Thoracic aorta (tissue), 2 donors: ENCODE data around the gene OSBP2. TPM values are rescaled to one million over a fixed set of nuclear protein-coding genes. Genes with fewer than 3 reads are reported as not detected.

ENCODE experiments used
- ATAC-seq: fragments of 150-250 bp; one replicate; pipeline ENCODE4 v1.8.0; 2017; ENCODE audit warnings: low read depth; ENCODE audit not compliant: insufficient number of reproducible peaks, low FRiP score
- DNase-seq: peaks from one replicate; pipeline ENCODE4 v3.0.0-alpha.2; 2020; ENCODE audit warnings: low spot score
- H3K27ac ChIP-seq, 2 donors: fragments of 200-600 bp; sonication (generic); 1 replicate in 1 of 2; 2 replicates in 1 of 2; pipeline ENCODE4 v1.5.1; 2016; ENCODE audit warnings: mild to moderate bottlenecking in 2 of 2, moderate library complexity in 2 of 2
- H3K27me3 ChIP-seq: fragments of 200-600 bp; sonication (generic); replicated peaks from 2 replicates; pipeline ENCODE4 v1.6.0; 2016; ENCODE audit warnings: mild to moderate bottlenecking; ENCODE audit not compliant: insufficient read depth
- H3K36me3 ChIP-seq: fragments of 200-600 bp; sonication (generic); one replicate; pipeline ENCODE4 v1.5.1; 2016
- H3K4me1 ChIP-seq, 2 donors: fragments of 200-600 bp; sonication (generic); 1 replicate in 1 of 2; 2 replicates in 1 of 2; pipeline versions ENCODE4 v1.5.1 to v1.6.0; 2016; ENCODE audit warnings: low read depth in 2 of 2, mild to moderate bottlenecking in 1 of 2; ENCODE audit not compliant: control insufficient read depth in 1 of 2
- H3K4me3 ChIP-seq: fragments of 200-600 bp; sonication (generic); 2 replicates; pipeline ENCODE4 v1.5.1; 2016; ENCODE audit warnings: mild to moderate bottlenecking
- H3K9me3 ChIP-seq: fragments of 200-600 bp; sonication (generic); 2 replicates; pipeline ENCODE4 v1.5.1; 2016
- total RNA-seq, 2 donors: library from RNA; depleted of rRNA; stranded (reverse); fragments of >200 nt; gene quantifications; one replicate each; pipeline versions ENCODE4 v1.1.0 to v1.2.3, GENCODE V29; 2016
- TF ChIP-seq, protein P1 (sequence below): fragments of 200-600 bp; sonication (generic); IDR thresholded peaks from one replicate; pipeline ENCODE4 v1.5.1; 2019; ENCODE audit warnings: antibody characterized with exemption

Gene OSBP2
- total RNA-seq, 2 donors from 2014 or later = 0.71 to 3.0 TPM

DNA sequence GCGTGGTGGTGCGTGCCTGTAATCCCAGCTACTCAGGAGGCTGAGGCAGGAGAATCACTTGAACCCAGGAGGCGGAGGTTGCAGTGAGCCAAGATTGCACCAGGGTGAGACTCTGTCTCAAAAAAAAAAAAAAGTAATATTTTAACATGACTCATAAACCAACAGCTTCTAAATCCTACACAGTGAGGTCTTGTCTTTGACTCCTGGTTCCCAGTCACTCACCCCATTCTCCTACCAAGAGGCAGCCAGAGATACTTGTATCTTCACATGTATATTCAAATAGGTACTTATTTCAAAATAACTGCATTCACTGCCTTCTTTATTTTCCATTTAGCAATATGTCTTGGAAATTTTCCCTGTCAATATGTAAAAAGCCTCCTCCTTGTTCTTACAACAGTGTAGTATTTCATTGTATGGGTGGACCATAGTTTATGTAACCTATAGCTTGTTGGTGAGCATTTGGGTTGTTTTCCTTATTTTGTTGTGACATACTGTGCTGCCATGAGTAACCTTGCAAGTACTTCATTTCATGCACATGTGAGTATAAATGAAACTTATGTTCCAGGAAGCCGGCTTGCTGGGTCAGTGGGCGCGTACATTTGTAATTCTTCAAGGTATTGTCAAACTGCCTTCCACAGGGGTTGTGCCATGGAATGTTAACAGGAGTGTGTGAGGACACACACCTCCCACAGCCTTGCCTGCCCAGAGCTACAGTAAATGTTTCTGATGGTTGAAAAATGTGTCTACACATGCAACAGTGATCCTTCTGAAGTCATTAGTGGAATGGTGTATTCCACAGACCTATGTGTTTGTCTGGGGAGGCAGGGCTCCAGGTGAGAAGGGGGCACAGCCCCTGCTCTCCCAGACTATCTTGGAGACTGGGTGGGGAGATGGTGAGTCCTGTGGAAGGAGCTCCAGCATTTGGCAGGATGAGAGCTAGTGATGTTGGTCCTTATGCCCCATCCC, 47.9 kb downstream of the OSBP2 start:
- Histone ChIP-seq H3K36me3 (no peaks in the 10 kb centered on the region), H3K27me3 (no peaks in the 10 kb centered on the region), H3K9me3 (no peaks in the 10 kb centered on the region), H3K4me3 (no peak overlapping the region), H3K27ac (no peak overlapping the region), H3K4me1 (no peaks in the 10 kb centered on the region)
- no peak for DNase-seq
- no peak for ATAC-seq
- TF ChIP-seq, protein P1, sequence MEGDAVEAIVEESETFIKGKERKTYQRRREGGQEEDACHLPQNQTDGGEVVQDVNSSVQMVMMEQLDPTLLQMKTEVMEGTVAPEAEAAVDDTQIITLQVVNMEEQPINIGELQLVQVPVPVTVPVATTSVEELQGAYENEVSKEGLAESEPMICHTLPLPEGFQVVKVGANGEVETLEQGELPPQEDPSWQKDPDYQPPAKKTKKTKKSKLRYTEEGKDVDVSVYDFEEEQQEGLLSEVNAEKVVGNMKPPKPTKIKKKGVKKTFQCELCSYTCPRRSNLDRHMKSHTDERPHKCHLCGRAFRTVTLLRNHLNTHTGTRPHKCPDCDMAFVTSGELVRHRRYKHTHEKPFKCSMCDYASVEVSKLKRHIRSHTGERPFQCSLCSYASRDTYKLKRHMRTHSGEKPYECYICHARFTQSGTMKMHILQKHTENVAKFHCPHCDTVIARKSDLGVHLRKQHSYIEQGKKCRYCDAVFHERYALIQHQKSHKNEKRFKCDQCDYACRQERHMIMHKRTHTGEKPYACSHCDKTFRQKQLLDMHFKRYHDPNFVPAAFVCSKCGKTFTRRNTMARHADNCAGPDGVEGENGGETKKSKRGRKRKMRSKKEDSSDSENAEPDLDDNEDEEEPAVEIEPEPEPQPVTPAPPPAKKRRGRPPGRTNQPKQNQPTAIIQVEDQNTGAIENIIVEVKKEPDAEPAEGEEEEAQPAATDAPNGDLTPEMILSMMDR = no peak

DNA sequence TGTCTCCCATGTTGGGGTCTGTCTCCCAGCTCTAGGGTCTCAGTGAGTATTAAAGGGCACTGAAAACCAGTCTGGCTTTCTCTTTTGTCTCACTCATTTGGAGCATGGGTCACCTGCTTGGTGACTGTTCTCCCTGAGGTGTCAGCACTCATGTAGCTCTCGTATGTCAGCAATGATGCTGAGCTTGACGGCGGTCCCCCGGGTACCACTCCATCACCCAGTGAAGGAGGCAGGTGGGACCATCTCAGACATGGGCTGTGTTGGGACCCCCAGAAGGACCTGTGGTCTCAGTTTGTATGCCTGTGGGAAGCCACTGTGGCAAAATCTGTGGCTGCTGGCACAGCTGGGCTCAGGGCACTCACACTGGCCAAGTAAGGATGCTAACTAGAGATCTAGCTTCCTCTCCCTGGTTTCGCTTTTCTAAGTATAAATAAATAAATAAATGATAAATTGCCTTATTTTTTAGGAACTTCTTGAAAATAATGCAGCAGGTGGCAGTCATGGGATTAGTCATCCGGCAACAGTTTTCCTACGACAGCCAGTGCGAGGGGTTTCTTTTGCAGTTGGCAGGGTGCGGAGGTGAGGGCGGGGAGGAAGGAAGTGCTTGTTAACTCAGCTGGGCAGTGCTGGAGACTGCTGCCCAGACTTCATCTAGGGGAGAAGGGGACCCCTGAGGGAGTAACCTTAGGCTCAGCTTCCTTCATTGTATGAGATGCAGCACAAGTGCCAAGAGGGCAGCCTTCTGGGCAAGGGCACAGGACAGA, 48.8 kb downstream of the OSBP2 start:
- DNase-seq (no peak), ATAC-seq (no peak)
- no peak overlapping the region for H3K27ac ChIP-seq

DNA sequence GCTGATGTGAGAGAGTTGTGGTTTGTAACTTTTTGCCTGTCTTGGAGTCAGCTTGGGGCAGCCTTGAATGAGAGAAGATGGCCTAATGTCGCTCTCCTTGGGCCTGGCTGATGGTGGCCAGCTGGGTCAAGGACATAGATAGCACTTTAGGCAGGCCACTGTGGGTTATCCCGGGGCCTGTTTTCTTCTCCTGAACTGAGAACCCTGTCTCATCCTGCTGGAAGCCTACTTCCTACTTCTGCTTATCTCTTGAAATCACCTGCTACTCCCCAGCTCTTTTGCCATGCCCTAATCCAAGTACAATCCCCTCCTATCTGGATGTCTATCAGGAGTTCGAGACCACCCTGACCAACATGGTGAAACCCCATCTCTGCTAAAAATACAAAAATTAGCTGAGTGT, 49.5 kb downstream of the OSBP2 start:
- Histone ChIP-seq H3K9me3 (no peaks in the 10 kb centered on the region), H3K27me3 (no peaks in the 10 kb centered on the region), H3K27ac (no peak overlapping the region), H3K4me3 (no peak overlapping the region), H3K4me1 (no peaks in the 10 kb centered on the region), H3K36me3 (no peaks in the 10 kb centered on the region)
- DNase-seq = no peak
- ATAC-seq = no peak
- TF ChIP-seq, protein P1 = no peak

More for the DNA sequence above, 48.8 kb downstream of the OSBP2 start:
- Histone ChIP-seq H3K27me3 (no peaks in the 10 kb centered on the region), H3K36me3 (no peaks in the 10 kb centered on the region), H3K4me1 (no peaks in the 10 kb centered on the region), H3K9me3 (no peaks in the 10 kb centered on the region), H3K4me3 (no peak overlapping the region)
- TF ChIP-seq, protein P1 = no peak

DNA sequence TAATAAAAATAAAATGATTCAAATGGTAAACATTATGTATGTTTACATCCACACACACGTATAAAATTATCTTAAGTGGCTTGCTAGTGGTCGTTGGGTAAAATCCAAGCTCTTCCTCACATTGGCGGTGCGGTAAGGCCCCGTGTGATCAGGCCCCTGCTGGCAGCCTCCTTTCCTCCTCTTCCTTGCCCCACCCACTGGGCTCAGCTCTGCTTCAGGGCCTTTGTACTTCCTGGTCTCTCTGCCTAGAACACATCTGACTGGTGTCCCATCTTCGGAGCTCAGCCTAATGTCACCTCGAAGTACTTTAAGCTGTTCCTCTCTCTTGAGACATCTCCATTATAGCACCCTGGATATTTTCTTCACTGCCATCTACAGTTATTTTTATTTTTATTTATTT, 52.8 kb downstream of the OSBP2 start:
- TF ChIP-seq, protein P1 = no peak
- DNase-seq (no peak), ATAC-seq (no peak)
- Histone ChIP-seq H3K36me3 (no peaks in the 10 kb centered on the region), H3K4me1 (no peaks in the 10 kb centered on the region), H3K4me3 (no peak overlapping the region), H3K27ac (no peak overlapping the region), H3K27me3 (no peaks in the 10 kb centered on the region), H3K9me3 (no peaks in the 10 kb centered on the region)

DNA sequence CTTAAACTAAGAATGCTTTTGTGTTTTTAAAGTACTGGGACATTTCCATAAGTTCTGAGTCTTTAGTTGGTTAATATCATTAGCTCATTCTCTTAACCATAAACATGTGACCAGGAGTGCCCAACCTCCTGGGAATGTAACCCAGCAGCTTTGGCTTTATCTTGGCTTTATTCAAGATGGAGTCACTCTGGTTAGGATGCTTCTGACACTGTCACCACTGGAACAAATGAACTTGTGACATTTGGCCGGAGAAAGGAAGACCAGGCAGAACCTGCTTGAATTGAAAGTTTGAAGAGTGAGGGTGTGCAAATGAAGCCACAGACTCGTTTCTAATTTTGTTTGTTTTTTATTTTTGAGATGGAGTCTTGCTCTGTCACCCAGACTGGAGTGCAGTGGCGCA, 54.6 kb downstream of the OSBP2 start:
- Histone ChIP-seq H3K4me3 (no peak overlapping the region), H3K4me1 (no peaks in the 10 kb centered on the region), H3K9me3 (no peaks in the 10 kb centered on the region), H3K27ac (no peak overlapping the region), H3K27me3 (no peaks in the 10 kb centered on the region), H3K36me3 (no peaks in the 10 kb centered on the region)
- no peak for ATAC-seq
- DNase-seq = no peak
- TF ChIP-seq, protein P1 = no peak
